Ectodermal cell (in vitro differentiated cells): ENCODE measurements around the gene BPIFA2.

Experiments used
- H3K27ac ChIP-seq: 2 replicates; pipeline ENCODE4 v1.7.0; 2013; ENCODE audit warnings: mild to moderate bottlenecking, low read depth, low read length; ENCODE audit not compliant: insufficient read depth, poor library complexity, severe bottlenecking
- H3K27me3 ChIP-seq: 2 replicates; pipeline ENCODE4 v1.7.0; 2013; ENCODE audit warnings: mild to moderate bottlenecking, low read length; ENCODE audit not compliant: insufficient read depth, control insufficient read depth, poor library complexity, severe bottlenecking
- H3K36me3 ChIP-seq: one replicate; pipeline ENCODE4 v1.7.0; 2013; ENCODE audit warnings: low read length; ENCODE audit not compliant: control insufficient read depth, insufficient read depth
- H3K4me1 ChIP-seq: one replicate; pipeline ENCODE4 v1.7.0; 2013; ENCODE audit warnings: low read length; ENCODE audit not compliant: control insufficient read depth, insufficient read depth
- H3K4me3 ChIP-seq: 2 replicates; pipeline ENCODE4 v1.7.0; 2013; ENCODE audit warnings: low read depth, low read length, control low read depth; ENCODE audit not compliant: insufficient read depth
- H3K9me3 ChIP-seq: 2 replicates; pipeline ENCODE4 v1.7.0; 2013; ENCODE audit warnings: mild to moderate bottlenecking, low read length, moderate library complexity; ENCODE audit not compliant: control insufficient read depth
- WGBS, 2 experiments: methylation state at CpG; one replicate each; pipeline ENCODE4 v1.1.7; 2013; ENCODE audit warnings: missing lambda C conversion rate in 2 of 2; 5-methylcytosine and 5-hydroxymethylcytosine counted together

The BPIFA2 gene

DNA sequence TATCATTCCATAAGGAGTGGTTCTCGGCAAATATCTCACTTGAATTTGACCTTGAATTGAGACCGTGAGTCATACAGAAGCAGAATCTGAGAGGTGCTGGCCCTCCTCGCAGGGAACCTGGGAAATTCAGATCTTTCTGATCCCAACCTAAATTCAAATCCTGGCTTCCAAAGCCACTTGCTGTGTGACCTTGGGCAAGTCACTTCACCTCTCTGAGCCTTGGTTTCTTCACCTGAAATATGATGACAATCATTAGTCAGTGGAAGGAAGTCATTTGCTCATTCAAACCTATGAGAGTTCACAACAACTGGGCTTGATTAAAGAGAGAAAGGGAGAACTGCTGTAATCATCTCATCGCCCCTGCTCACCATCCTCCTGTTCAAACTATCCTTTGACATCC lies 56.4 kb downstream of the BPIFA2 start:
- WGBS, 2 experiments, result 87 to 92% methylated on average over 3 to 4 of the region's 4 CpGs
- no peak overlapping the region for H3K4me3 ChIP-seq
- no peaks in the 10 kb centered on the region for H3K36me3 ChIP-seq
- no peaks in the 10 kb centered on the region for H3K9me3 ChIP-seq
- peaks cover 3% of the 10 kb centered on the region for H3K27me3 ChIP-seq
- no peaks in the 10 kb centered on the region for H3K4me1 ChIP-seq
- H3K27ac ChIP-seq, result no peak overlapping the region

DNA sequence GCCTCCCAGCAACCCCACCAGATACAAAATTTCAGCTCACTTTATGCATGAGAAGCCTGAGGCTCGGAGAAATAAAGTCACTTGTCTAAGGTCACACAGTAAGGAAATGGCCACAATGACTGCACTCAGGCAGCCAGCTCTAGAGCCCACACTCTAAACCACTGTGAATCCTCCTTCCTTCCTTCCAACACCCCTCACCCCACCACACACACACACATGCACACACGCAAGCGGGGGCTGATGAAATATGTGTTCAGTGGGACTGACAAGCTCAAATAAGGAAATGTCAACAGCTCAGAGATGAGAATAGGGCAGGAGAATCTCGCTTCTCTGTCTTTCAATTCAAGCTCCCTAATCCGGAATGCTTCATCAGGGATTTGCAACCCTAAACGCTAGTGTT lies 61.9 kb downstream of the BPIFA2 start:
- Histone ChIP-seq H3K27me3 (peaks cover 3% of the 10 kb centered on the region), H3K27ac (no peak overlapping the region), H3K4me3 (no peak overlapping the region), H3K4me1 (no peaks in the 10 kb centered on the region), H3K36me3 (no peaks in the 10 kb centered on the region), H3K9me3 (no peaks in the 10 kb centered on the region)
- 80 to 81% methylated on average over 6 of the region's 6 CpGs for WGBS, 2 experiments
